H1 (cell line): Measurements from ENCODE around the gene SFN.

Experiments used
- CREB1 ChIP-seq: IDR thresholded peaks from 2 replicates; pipeline ENCODE4 v1.6.1; 2012; ENCODE audit warnings: inconsistent platforms
- EP300 ChIP-seq, 2 experiments: IDR thresholded peaks; 1 replicate in 1 of 2; 2 replicates in 1 of 2; pipeline ENCODE4 v1.6.1; 2011 to 2012; ENCODE audit warnings: low read depth in 2 of 2, low read length in 2 of 2, mild to moderate bottlenecking in 2 of 2, borderline replicate concordance in 1 of 2, inconsistent platforms in 1 of 2, moderate library complexity in 1 of 2
- EZH2 ChIP-seq: fragments of 200-600 bp; sonication (generic); IDR thresholded peaks from 2 replicates; pipeline ENCODE4 v1.7.1; 2012; ENCODE audit warnings: low read depth, mild to moderate bottlenecking, moderate library complexity, low read length, inconsistent platforms; ENCODE audit not compliant: severe bottlenecking
- SAP30 ChIP-seq: fragments of 300-600 bp; sonication (generic); IDR thresholded peaks from 2 replicates; pipeline ENCODE4 v1.7.1; 2012; ENCODE audit warnings: low read length, moderate library complexity, mild to moderate bottlenecking, inconsistent platforms; ENCODE audit not compliant: insufficient read depth, insufficient replicate concordance
- TF ChIP-seq, protein P1 (sequence below), 3 experiments: IDR thresholded peaks; 1 replicate in 2 of 3; 2 replicates in 1 of 3; pipeline versions ENCODE4 v1.5.1 to v1.6.1; 2011; ENCODE audit warnings: low read length in 3 of 3, mild to moderate bottlenecking in 3 of 3, inconsistent platforms in 2 of 3, low read depth in 1 of 3, moderate library complexity in 1 of 3; ENCODE audit not compliant: insufficient read depth in 1 of 3; ENCODE audit errors: control extremely low read depth in 1 of 3

GRCh38 chr1:26913389-26913753 lies 50.4 kb downstream of the SFN start:
- TF ChIP-seq CREB1 (no peak), EP300 (IDR thresholded peaks at IDR 0.05; ENCODE audit: borderline replicate concordance in 1 of 2, low read depth in 2 of 2, low read length in 2 of 2) (no peak), SAP30 (no peak), EZH2 (no peak)
- TF ChIP-seq, protein P1, sequence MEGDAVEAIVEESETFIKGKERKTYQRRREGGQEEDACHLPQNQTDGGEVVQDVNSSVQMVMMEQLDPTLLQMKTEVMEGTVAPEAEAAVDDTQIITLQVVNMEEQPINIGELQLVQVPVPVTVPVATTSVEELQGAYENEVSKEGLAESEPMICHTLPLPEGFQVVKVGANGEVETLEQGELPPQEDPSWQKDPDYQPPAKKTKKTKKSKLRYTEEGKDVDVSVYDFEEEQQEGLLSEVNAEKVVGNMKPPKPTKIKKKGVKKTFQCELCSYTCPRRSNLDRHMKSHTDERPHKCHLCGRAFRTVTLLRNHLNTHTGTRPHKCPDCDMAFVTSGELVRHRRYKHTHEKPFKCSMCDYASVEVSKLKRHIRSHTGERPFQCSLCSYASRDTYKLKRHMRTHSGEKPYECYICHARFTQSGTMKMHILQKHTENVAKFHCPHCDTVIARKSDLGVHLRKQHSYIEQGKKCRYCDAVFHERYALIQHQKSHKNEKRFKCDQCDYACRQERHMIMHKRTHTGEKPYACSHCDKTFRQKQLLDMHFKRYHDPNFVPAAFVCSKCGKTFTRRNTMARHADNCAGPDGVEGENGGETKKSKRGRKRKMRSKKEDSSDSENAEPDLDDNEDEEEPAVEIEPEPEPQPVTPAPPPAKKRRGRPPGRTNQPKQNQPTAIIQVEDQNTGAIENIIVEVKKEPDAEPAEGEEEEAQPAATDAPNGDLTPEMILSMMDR (IDR thresholded peaks at IDR 0.05; ENCODE audit: control extremely low read depth in 1 of 3, insufficient read depth in 1 of 3, low read depth in 1 of 3, low read length in 3 of 3), result no peak
